HepG2 (cell line): ENCODE measurements around the gene CEP97. TPM values are rescaled to one million over a fixed set of nuclear protein-coding genes. Genes with fewer than 3 reads are reported as not detected.

Experiments used
- CCAR2 ChIP-seq: fragments of 200-400 bp; formaldehyde crosslinking; optimal IDR thresholded peaks from 2 replicates; pipeline ENCODE3; 2018; ENCODE audit warnings: low read depth, mild to moderate bottlenecking, low read length, moderate library complexity
- EP300 ChIP-seq, 3 experiments: sonication (generic) in 1 of 3; formaldehyde crosslinking in 1 of 3; IDR thresholded peaks; 2 replicates each; pipeline versions ENCODE4 v1.5.1 to v1.6.1; 2011 to 2020; ENCODE audit warnings: low read depth in 2 of 3, low read length in 2 of 3, borderline replicate concordance in 1 of 3, improper control_type of control experiment in 1 of 3, mild to moderate bottlenecking in 1 of 3, missing genetic modification reagents in 1 of 3, moderate library complexity in 1 of 3
- HHEX ChIP-seq: IDR thresholded peaks from 2 replicates; pipeline ENCODE4 v1.6.1; 2016; ENCODE audit warnings: control low read depth
- HOXA9 ChIP-seq: sonication (generic); formaldehyde crosslinking; IDR thresholded peaks from 2 replicates; pipeline ENCODE4 v1.8.1; 2022; ENCODE audit warnings: missing genetic modification reagents, mild to moderate bottlenecking, moderate library complexity, borderline replicate concordance
- HOXD1 ChIP-seq: sonication (generic); formaldehyde crosslinking; IDR thresholded peaks from 2 replicates; pipeline ENCODE4 v1.5.0; 2020; ENCODE audit warnings: missing genetic modification reagents
- ISL2 ChIP-seq: sonication (generic); formaldehyde crosslinking; IDR thresholded peaks from 2 replicates; pipeline ENCODE4 v1.5.0; 2020; ENCODE audit warnings: missing genetic modification reagents
- NCOA2 ChIP-seq: sonication (generic); formaldehyde crosslinking; IDR thresholded peaks from 2 replicates; pipeline ENCODE4 v1.8.0; 2022; ENCODE audit warnings: inconsistent platforms
- REXO4 ChIP-seq: sonication (generic); formaldehyde crosslinking; IDR thresholded peaks from 2 replicates; pipeline ENCODE4 v1.8.0; 2022; ENCODE audit warnings: missing genetic modification reagents, mild to moderate bottlenecking, borderline replicate concordance
- SAP130 ChIP-seq: IDR thresholded peaks from 2 replicates; pipeline ENCODE4 v1.6.1; 2016; ENCODE audit warnings: low read depth
- STAG1 ChIP-seq: sonication (generic); formaldehyde crosslinking; IDR thresholded peaks from 2 replicates; pipeline ENCODE4 v1.4.0; 2020; ENCODE audit warnings: missing genetic modification reagents
- ZNF143 ChIP-seq: sonication (generic); formaldehyde crosslinking; IDR thresholded peaks from 2 replicates; pipeline ENCODE4 v1.4.0; 2020; ENCODE audit warnings: missing genetic modification reagents
- ZNF17 ChIP-seq: sonication (generic); formaldehyde crosslinking; IDR thresholded peaks from 2 replicates; pipeline ENCODE4 v1.5.0; 2020; ENCODE audit warnings: mild to moderate bottlenecking, missing genetic modification reagents
- ZNF230 ChIP-seq: sonication (generic); formaldehyde crosslinking; IDR thresholded peaks from 2 replicates; pipeline ENCODE4 v1.4.0; 2020; ENCODE audit warnings: mild to moderate bottlenecking, missing genetic modification reagents
- ZNF264 ChIP-seq: sonication (generic); formaldehyde crosslinking; IDR thresholded peaks from 2 replicates; pipeline ENCODE4 v1.4.0; 2020; ENCODE audit warnings: missing genetic modification reagents
- ZNF558 ChIP-seq: sonication (generic); formaldehyde crosslinking; IDR thresholded peaks from 2 replicates; pipeline ENCODE4 v1.9.0; 2022; ENCODE audit warnings: mild to moderate bottlenecking, missing genetic modification reagents, borderline replicate concordance
- ZNF746 ChIP-seq: sonication (generic); formaldehyde crosslinking; IDR thresholded peaks from 2 replicates; pipeline ENCODE4 v1.8.0; 2022; ENCODE audit warnings: mild to moderate bottlenecking, missing genetic modification reagents
- ZNF766 ChIP-seq: sonication (generic); formaldehyde crosslinking; IDR thresholded peaks from 2 replicates; pipeline ENCODE4 v1.5.0; 2020; ENCODE audit warnings: missing genetic modification reagents, borderline replicate concordance
- ZSCAN21 ChIP-seq: sonication (generic); formaldehyde crosslinking; IDR thresholded peaks from 2 replicates; pipeline ENCODE4 v1.8.0; 2022; ENCODE audit warnings: mild to moderate bottlenecking, missing genetic modification reagents, moderate library complexity, borderline replicate concordance
- polyA plus RNA-seq, 8 experiments: library from polyadenylated mRNA; depleted of rRNA in 3 of 8; stranded (reverse) in 7 of 8; unstranded in 1 of 8; fragments of >200 nt; fragmentation: Illumina TruSeq in 4 of 8; extraction: Trizol in 4 of 8; gene quantifications; 2 replicates each; pipeline versions ENCODE4 v1.2.1 to v1.2.3, GENCODE V29; 2011 to 2016; ENCODE audit warnings: low read depth in 4 of 8, missing spikeins in 1 of 8, mixed read lengths in 1 of 8; ENCODE audit not compliant: insufficient read depth in 1 of 8
- total RNA-seq, 5 experiments: library from RNA; depleted of rRNA; stranded (reverse); fragments of >200 nt; fragmentation: Illumina TruSeq; extraction: Trizol; gene quantifications; 2 replicates each; pipeline ENCODE4 v1.2.3, GENCODE V29; 2016; ENCODE audit warnings: low read depth in 1 of 5
- TF ChIP-seq, protein P1 (sequence below): sonication (generic); formaldehyde crosslinking; IDR thresholded peaks from 2 replicates; pipeline ENCODE4 v1.5.0; 2020; ENCODE audit warnings: missing genetic modification reagents
- TF ChIP-seq, protein P2 (sequence below): sonication (generic); formaldehyde crosslinking; conservative IDR thresholded peaks from 2 replicates; pipeline ENCODE4 v1.4.0; 2020; ENCODE audit warnings: missing genetic modification reagents
- TF ChIP-seq, protein P3 (sequence below): sonication (generic); formaldehyde crosslinking; IDR thresholded peaks from 2 replicates; pipeline ENCODE4 v1.4.0; 2020; ENCODE audit warnings: mild to moderate bottlenecking, missing genetic modification reagents
- TF ChIP-seq, protein P4 (sequence below): IDR thresholded peaks from 2 replicates; pipeline ENCODE4 v1.6.1; 2018; ENCODE audit warnings: missing genetic modification reagents, mild to moderate bottlenecking, missing compliant biosample characterization

CEP97 gene
- total and polyA plus RNA-seq, 2 of the 13 experiments (the other 11 are each of a cell fraction or from before 2014, with no cell fraction given): 0.99 to 6.5 TPM

DNA sequence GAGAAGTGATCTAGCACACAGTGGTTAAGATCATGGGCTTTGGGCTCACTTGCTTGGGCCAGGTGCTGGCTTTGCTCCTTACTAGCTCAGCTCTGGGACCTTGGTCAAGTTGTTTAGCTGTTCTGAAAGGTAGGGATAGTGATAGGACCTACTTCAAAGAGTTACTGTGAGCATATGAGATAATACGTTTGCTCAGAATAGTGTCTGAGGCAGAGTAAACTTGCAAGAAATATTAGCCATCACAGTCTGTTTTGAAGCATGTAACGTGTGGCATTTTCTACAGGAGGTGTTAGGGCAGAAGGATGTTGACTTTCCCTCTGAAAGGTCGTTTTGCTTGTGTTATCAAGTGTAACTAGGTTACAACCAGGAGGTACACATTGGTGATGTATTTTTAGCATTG, 90.4 kb downstream of the CEP97 start (continued):
- TF ChIP-seq, protein P1, sequence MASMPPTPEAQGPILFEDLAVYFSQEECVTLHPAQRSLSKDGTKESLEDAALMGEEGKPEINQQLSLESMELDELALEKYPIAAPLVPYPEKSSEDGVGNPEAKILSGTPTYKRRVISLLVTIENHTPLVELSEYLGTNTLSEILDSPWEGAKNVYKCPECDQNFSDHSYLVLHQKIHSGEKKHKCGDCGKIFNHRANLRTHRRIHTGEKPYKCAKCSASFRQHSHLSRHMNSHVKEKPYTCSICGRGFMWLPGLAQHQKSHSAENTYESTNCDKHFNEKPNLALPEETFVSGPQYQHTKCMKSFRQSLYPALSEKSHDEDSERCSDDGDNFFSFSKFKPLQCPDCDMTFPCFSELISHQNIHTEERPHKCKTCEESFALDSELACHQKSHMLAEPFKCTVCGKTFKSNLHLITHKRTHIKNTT (CRISPR knock-in tag): no peak
- TF ChIP-seq ISL2 (CRISPR knock-in tag): peak; percentile 58; the same call in 1 of the 2 replicates
- no peak for TF ChIP-seq HOXD1
- TF ChIP-seq, protein P2, sequence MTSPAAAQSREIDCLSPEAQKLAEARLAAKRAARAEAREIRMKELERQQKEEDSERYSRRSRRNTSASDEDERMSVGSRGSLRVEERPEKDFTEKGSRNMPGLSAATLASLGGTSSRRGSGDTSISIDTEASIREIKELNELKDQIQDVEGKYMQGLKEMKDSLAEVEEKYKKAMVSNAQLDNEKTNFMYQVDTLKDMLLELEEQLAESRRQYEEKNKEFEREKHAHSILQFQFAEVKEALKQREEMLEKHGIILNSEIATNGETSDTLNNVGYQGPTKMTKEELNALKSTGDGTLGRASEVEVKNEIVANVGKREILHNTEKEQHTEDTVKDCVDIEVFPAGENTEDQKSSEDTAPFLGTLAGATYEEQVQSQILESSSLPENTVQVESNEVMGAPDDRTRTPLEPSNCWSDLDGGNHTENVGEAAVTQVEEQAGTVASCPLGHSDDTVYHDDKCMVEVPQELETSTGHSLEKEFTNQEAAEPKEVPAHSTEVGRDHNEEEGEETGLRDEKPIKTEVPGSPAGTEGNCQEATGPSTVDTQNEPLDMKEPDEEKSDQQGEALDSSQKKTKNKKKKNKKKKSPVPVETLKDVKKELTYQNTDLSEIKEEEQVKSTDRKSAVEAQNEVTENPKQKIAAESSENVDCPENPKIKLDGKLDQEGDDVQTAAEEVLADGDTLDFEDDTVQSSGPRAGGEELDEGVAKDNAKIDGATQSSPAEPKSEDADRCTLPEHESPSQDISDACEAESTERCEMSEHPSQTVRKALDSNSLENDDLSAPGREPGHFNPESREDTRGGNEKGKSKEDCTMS (CRISPR knock-in tag): no peak
- no peak for TF ChIP-seq REXO4 (CRISPR knock-in tag)
- TF ChIP-seq ZNF17 (CRISPR knock-in tag): no peak
- TF ChIP-seq ZSCAN21 (CRISPR knock-in tag): no peak
- TF ChIP-seq HHEX (CRISPR knock-in tag): no peak
- no peak for TF ChIP-seq ZNF558
- no peak for TF ChIP-seq ZNF264
- no peak for TF ChIP-seq CCAR2
- no peak for TF ChIP-seq ZNF230
- TF ChIP-seq, protein P3, sequence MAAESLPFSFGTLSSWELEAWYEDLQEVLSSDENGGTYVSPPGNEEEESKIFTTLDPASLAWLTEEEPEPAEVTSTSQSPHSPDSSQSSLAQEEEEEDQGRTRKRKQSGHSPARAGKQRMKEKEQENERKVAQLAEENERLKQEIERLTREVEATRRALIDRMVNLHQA (CRISPR knock-in tag): no peak
- TF ChIP-seq HOXA9 (CRISPR knock-in tag): no peak
- peak in 1 of 2 experiments; percentile 40; a peak in 1 of 4 replicates for TF ChIP-seq EP300 (IDR thresholded peaks at IDR 0.05; ENCODE audit: low read depth in 2 of 2, low read length in 2 of 2)
- TF ChIP-seq EP300 (CRISPR knock-in tag; IDR thresholded peaks at IDR 0.05; ENCODE audit: borderline replicate concordance): no peak
- no peak for TF ChIP-seq ZNF766 (CRISPR knock-in tag)
- peak; percentile 61 for TF ChIP-seq SAP130 (CRISPR knock-in tag)
- TF ChIP-seq STAG1: peak; percentile 24; the same call in 1 of the 2 replicates
- TF ChIP-seq, protein P4, sequence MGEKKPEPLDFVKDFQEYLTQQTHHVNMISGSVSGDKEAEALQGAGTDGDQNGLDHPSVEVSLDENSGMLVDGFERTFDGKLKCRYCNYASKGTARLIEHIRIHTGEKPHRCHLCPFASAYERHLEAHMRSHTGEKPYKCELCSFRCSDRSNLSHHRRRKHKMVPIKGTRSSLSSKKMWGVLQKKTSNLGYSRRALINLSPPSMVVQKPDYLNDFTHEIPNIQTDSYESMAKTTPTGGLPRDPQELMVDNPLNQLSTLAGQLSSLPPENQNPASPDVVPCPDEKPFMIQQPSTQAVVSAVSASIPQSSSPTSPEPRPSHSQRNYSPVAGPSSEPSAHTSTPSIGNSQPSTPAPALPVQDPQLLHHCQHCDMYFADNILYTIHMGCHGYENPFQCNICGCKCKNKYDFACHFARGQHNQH (CRISPR knock-in tag): 0 out of 2 replicates have a peak, but pooled peaks have one; percentile 23
- TF ChIP-seq ZNF746 (CRISPR knock-in tag): no peak
- no peak for TF ChIP-seq ZNF143 (CRISPR knock-in tag)
- peak; percentile 50; the same call in 1 of the 2 replicates for TF ChIP-seq NCOA2 (CRISPR knock-in tag)
